K562 (cell line): Measurements from ENCODE around the gene DAZAP1. TPM values are rescaled to one million over a fixed set of nuclear protein-coding genes. Genes with fewer than 3 reads are reported as not detected.
A peak's percentile ranks its signal among the peaks of the same experiment; 100 is the strongest.

Experiments
- BCOR ChIP-seq: fragments of 450-650 bp; IDR thresholded peaks from 2 replicates; pipeline ENCODE4 v1.6.1; 2016
- CAMTA2 ChIP-seq: fragments of 250-450 bp; sonication (Bioruptor Pico); conservative IDR thresholded peaks from 2 replicates; pipeline ENCODE4 v1.5.1; 2022
- CEBPB ChIP-seq: fragments of 450-650 bp; IDR thresholded peaks from 2 replicates; pipeline ENCODE4 v1.6.1; 2016; ENCODE audit warnings: missing genetic modification characterization, missing compliant biosample characterization
- HCFC1 ChIP-seq: IDR thresholded peaks from 2 replicates; pipeline ENCODE4 v1.6.1; 2012; ENCODE audit warnings: low read depth, low read length, improper control_type of control experiment
- NCOR1 ChIP-seq: fragments of 450-650 bp; IDR thresholded peaks from 2 replicates; pipeline ENCODE4 v1.6.1; 2016; ENCODE audit warnings: mild to moderate bottlenecking, moderate library complexity
- SAFB ChIP-seq: fragments of 200-400 bp; formaldehyde crosslinking; IDR thresholded peaks from 2 replicates; pipeline ENCODE4 v1.6.1; 2017; ENCODE audit warnings: low read depth, low read length, borderline replicate concordance
- SMARCB1 ChIP-seq: IDR thresholded peaks from 2 replicates; pipeline ENCODE4 v1.6.1; 2011; ENCODE audit warnings: improper control_type of control experiment, low read depth; ENCODE audit not compliant: insufficient read length
- ZBTB7A ChIP-seq: IDR thresholded peaks from 2 replicates; pipeline ENCODE4 v1.6.1; 2011; ENCODE audit warnings: low read depth, mild to moderate bottlenecking, low read length, moderate library complexity, borderline replicate concordance; ENCODE audit not compliant: control insufficient read depth
- ZNF239 ChIP-seq: fragments of 250-450 bp; sonication (Bioruptor Pico); IDR thresholded peaks from 2 replicates; pipeline ENCODE4 v1.4.0; 2020; ENCODE audit warnings: mild to moderate bottlenecking
- ZNF274 ChIP-seq: IDR thresholded peaks from 2 replicates; pipeline ENCODE4 v1.6.1; 2011; ENCODE audit warnings: low read depth, mild to moderate bottlenecking, low read length, moderate library complexity, borderline replicate concordance
- ZNF431 ChIP-seq: sonication (generic); formaldehyde crosslinking; IDR thresholded peaks from 2 replicates; pipeline ENCODE4 v1.8.0; 2022; ENCODE audit warnings: mild to moderate bottlenecking, missing genetic modification reagents
- polyA plus RNA-seq, 8 experiments: library from polyadenylated mRNA; depleted of rRNA in 4 of 8; stranded (reverse) in 5 of 8; unstranded in 3 of 8; fragments of >200 nt; fragmentation: Nextera tagmentation in 2 of 8; fragmentation: Illumina TruSeq in 1 of 8; extraction: Ambion mirVana in 2 of 8; extraction: Trizol in 1 of 8; gene quantifications; 2 replicates each; pipeline versions ENCODE4 v1.2.1 to v1.2.3, GENCODE V29; 2011 to 2014; ENCODE audit warnings: inconsistent platforms in 1 of 8, missing spikeins in 1 of 8
- total RNA-seq, 7 experiments: library from RNA; depleted of rRNA in 6 of 7; stranded (reverse); fragments of >200 nt in 6 of 7; fragmentation: Illumina TruSeq in 2 of 7; extraction: Trizol in 2 of 7; gene quantifications; 2 replicates each; pipeline versions ENCODE4 v1.2.1 to v1.2.3, GENCODE V29; 2011 to 2021; ENCODE audit warnings: low replicate concordance in 1 of 7
- TF ChIP-seq, protein P1 (sequence below): fragments of 250-450 bp; sonication (Bioruptor Pico); IDR thresholded peaks from 2 replicates; pipeline ENCODE4 v1.8.0; 2021; ENCODE audit warnings: moderate library complexity, mild to moderate bottlenecking, inconsistent platforms
- TF ChIP-seq, protein P2 (sequence below): fragments of 250-450 bp; sonication (Bioruptor Pico); IDR thresholded peaks from 2 replicates; pipeline ENCODE4 v1.4.0; 2020
- TF ChIP-seq, protein P3 (sequence below), 2 experiments: fragments of 450-650 bp in 1 of 2; IDR thresholded peaks; 2 replicates each; pipeline ENCODE4 v1.6.1; 2011 to 2017; ENCODE audit warnings: low read depth in 2 of 2, antibody characterized with exemption in 1 of 2, borderline replicate concordance in 1 of 2, low read length in 1 of 2, mild to moderate bottlenecking in 1 of 2, mixed read lengths in 1 of 2; ENCODE audit not compliant: control insufficient read depth in 1 of 2
- TF ChIP-seq, protein P4 (sequence below): fragments of 250-450 bp; sonication (Bioruptor Pico); IDR thresholded peaks from 2 replicates; pipeline ENCODE4 v1.5.0; 2021

The DAZAP1 gene
- total and polyA plus RNA-seq, 9 of the 15 experiments (the other 6 are each of a cell fraction or from before 2014, with no cell fraction given), result 10.8 to 289 (median 142) TPM

DNA sequence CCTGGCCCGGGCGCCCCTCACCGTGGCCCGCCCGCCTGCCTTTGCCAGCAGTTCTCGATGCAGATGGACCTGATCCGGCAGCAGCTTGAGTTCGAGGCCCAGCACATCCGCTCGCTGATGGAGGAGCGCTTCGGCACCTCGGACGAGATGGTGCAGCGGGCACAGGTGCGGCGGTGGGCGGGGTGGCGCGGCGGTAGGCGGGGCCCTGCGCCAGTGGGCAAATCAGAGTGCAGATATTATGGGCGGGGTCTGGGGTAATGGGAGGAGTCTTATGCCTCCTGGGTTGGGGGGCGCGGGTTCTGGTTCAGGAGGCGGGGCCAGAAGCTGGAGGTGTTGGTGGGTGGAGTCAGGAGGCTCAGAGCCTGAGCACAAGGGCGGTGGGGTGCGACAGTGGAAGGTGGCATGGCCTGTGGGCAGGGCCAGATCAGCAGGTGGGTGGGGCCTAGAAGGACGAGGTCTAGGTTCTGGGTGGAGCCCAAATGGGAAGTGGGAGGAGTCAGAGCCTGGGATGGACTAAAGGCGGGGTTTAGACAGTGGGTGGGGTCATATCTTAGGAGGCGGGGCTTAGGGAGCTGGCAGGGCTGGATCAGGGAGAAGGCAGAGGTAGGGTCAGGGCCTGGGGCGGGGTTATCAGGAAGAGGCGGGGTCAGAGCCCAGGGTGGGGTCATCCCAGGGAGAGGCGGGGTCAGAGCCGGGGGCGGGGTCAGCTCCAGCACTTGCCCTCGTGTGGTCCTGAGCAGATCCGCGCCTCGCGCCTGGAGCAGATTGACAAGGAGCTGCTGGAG lies 48.1 kb downstream of the DAZAP1 start (continued):
- TF ChIP-seq CEBPB (tag) (no peak), NCOR1 (no peak), ZBTB7A (peak; percentile 62; the same call in 1 of the 2 replicates), BCOR (no peak), ZNF274 (no peak), ZNF431 (CRISPR knock-in tag) (no peak), HCFC1 (no peak), SAFB (0 out of 2 replicates have a peak, but pooled peaks have one; percentile 51), CAMTA2 (CRISPR knock-in tag) (no peak), ZNF239 (CRISPR knock-in tag) (no peak), SMARCB1 (no peak)
- TF ChIP-seq, protein P1, sequence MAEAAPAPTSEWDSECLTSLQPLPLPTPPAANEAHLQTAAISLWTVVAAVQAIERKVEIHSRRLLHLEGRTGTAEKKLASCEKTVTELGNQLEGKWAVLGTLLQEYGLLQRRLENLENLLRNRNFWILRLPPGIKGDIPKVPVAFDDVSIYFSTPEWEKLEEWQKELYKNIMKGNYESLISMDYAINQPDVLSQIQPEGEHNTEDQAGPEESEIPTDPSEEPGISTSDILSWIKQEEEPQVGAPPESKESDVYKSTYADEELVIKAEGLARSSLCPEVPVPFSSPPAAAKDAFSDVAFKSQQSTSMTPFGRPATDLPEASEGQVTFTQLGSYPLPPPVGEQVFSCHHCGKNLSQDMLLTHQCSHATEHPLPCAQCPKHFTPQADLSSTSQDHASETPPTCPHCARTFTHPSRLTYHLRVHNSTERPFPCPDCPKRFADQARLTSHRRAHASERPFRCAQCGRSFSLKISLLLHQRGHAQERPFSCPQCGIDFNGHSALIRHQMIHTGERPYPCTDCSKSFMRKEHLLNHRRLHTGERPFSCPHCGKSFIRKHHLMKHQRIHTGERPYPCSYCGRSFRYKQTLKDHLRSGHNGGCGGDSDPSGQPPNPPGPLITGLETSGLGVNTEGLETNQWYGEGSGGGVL (CRISPR knock-in tag), result no peak
- TF ChIP-seq, protein P2, sequence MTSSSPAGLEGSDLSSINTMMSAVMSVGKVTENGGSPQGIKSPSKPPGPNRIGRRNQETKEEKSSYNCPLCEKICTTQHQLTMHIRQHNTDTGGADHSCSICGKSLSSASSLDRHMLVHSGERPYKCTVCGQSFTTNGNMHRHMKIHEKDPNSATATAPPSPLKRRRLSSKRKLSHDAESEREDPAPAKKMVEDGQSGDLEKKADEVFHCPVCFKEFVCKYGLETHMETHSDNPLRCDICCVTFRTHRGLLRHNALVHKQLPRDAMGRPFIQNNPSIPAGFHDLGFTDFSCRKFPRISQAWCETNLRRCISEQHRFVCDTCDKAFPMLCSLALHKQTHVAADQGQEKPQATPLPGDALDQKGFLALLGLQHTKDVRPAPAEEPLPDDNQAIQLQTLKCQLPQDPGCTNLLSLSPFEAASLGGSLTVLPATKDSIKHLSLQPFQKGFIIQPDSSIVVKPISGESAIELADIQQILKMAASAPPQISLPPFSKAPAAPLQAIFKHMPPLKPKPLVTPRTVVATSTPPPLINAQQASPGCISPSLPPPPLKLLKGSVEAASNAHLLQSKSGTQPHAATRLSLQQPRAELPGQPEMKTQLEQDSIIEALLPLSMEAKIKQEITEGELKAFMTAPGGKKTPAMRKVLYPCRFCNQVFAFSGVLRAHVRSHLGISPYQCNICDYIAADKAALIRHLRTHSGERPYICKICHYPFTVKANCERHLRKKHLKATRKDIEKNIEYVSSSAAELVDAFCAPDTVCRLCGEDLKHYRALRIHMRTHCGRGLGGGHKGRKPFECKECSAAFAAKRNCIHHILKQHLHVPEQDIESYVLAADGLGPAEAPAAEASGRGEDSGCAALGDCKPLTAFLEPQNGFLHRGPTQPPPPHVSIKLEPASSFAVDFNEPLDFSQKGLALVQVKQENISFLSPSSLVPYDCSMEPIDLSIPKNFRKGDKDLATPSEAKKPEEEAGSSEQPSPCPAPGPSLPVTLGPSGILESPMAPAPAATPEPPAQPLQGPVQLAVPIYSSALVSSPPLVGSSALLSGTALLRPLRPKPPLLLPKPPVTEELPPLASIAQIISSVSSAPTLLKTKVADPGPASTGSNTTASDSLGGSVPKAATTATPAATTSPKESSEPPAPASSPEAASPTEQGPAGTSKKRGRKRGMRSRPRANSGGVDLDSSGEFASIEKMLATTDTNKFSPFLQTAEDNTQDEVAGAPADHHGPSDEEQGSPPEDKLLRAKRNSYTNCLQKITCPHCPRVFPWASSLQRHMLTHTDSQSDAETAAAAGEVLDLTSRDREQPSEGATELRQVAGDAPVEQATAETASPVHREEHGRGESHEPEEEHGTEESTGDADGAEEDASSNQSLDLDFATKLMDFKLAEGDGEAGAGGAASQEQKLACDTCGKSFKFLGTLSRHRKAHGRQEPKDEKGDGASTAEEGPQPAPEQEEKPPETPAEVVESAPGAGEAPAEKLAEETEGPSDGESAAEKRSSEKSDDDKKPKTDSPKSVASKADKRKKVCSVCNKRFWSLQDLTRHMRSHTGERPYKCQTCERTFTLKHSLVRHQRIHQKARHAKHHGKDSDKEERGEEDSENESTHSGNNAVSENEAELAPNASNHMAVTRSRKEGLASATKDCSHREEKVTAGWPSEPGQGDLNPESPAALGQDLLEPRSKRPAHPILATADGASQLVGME (CRISPR knock-in tag), result no peak
- TF ChIP-seq, protein P3, sequence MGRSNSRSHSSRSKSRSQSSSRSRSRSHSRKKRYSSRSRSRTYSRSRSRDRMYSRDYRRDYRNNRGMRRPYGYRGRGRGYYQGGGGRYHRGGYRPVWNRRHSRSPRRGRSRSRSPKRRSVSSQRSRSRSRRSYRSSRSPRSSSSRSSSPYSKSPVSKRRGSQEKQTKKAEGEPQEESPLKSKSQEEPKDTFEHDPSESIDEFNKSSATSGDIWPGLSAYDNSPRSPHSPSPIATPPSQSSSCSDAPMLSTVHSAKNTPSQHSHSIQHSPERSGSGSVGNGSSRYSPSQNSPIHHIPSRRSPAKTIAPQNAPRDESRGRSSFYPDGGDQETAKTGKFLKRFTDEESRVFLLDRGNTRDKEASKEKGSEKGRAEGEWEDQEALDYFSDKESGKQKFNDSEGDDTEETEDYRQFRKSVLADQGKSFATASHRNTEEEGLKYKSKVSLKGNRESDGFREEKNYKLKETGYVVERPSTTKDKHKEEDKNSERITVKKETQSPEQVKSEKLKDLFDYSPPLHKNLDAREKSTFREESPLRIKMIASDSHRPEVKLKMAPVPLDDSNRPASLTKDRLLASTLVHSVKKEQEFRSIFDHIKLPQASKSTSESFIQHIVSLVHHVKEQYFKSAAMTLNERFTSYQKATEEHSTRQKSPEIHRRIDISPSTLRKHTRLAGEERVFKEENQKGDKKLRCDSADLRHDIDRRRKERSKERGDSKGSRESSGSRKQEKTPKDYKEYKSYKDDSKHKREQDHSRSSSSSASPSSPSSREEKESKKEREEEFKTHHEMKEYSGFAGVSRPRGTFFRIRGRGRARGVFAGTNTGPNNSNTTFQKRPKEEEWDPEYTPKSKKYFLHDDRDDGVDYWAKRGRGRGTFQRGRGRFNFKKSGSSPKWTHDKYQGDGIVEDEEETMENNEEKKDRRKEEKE (IDR thresholded peaks at IDR 0.05; ENCODE audit: borderline replicate concordance in 1 of 2, control insufficient read depth in 1 of 2, low read depth in 2 of 2, low read length in 1 of 2), result no peak
- TF ChIP-seq, protein P4, sequence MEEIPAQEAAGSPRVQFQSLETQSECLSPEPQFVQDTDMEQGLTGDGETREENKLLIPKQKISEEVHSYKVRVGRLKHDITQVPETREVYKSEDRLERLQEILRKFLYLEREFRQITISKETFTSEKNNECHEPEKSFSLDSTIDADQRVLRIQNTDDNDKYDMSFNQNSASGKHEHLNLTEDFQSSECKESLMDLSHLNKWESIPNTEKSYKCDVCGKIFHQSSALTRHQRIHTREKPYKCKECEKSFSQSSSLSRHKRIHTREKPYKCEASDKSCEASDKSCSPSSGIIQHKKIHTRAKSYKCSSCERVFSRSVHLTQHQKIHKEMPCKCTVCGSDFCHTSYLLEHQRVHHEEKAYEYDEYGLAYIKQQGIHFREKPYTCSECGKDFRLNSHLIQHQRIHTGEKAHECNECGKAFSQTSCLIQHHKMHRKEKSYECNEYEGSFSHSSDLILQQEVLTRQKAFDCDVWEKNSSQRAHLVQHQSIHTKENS (CRISPR knock-in tag), result no peak
